Caki2 (cell line): ENCODE measurements around the gene ELFN1. TPM values are rescaled to one million over a fixed set of nuclear protein-coding genes. Genes with fewer than 3 reads are reported as not detected.

ENCODE experiments used
- DNase-seq: peaks from one replicate; pipeline ENCODE4 v3.0.0-alpha.2; 2015; ENCODE audit warnings: low read depth
- in situ Hi-C: cut with HindIII; loops from 2 replicates; pipeline ENCODE4 v1.10.0; 2016; ENCODE audit warnings: low sequenced_read_pairs, low pct_unique_long_range_greater_than_20kb, mixed read lengths
- total RNA-seq: library from RNA; depleted of rRNA; stranded (reverse); fragments of >200 nt; shearing (Covaris generic); gene quantifications from 2 replicates; pipeline ENCODE4 v1.2.3, GENCODE V29; 2014; ENCODE audit warnings: low replicate concordance

The ELFN1 gene
- total RNA-seq, 1 experiment from 2014 or later = not detected

GRCh38 chr7:1640376-1641172, 29.5 kb upstream of the ELFN1 start:
- in situ Hi-C loops = no loop called here
- DNase-seq = no peak

GRCh38 chr7:1641173-1641572, 28.9 kb upstream of the ELFN1 start:
- DNase-seq = no peak
- in situ Hi-C loops = no loop called here

- DNase-seq = no peak
- in situ Hi-C loops = no loop called here
These were observed 28.3 kb upstream of the ELFN1 start for GRCh38 chr7:1641661-1642260.

GRCh38 chr7:1642291-1642731, 27.8 kb upstream of the ELFN1 start:
- no peak for DNase-seq
- in situ Hi-C loops = no loop called here

- in situ Hi-C loops = no loop called here
- DNase-seq = no peak
These were observed 26.6 kb upstream of the ELFN1 start for GRCh38 chr7:1643270-1644092.

- DNase-seq = no peak
- in situ Hi-C loops = no loop called here
These were observed 25.6 kb upstream of the ELFN1 start for GRCh38 chr7:1644341-1645070.

GRCh38 chr7:1645071-1645409, 25.0 kb upstream of the ELFN1 start:
- no peak for DNase-seq
- in situ Hi-C loops = no loop called here

GRCh38 chr7:1645476-1645875, 24.6 kb upstream of the ELFN1 start:
- DNase-seq = no peak
- in situ Hi-C loops = no loop called here

- no peak for DNase-seq
- in situ Hi-C loops = no loop called here
These were observed 23.7 kb upstream of the ELFN1 start for GRCh38 chr7:1646391-1646790.

GRCh38 chr7:1646957-1647891, 22.9 kb upstream of the ELFN1 start:
- in situ Hi-C loops = no loop called here
- no peak for DNase-seq

- DNase-seq = no peak
- in situ Hi-C loops = no loop called here
These were observed 22.0 kb upstream of the ELFN1 start for GRCh38 chr7:1647961-1648672.

- no peak for DNase-seq
- in situ Hi-C loops = no loop called here
These were observed 20.2 kb upstream of the ELFN1 start for GRCh38 chr7:1649751-1650326.

GRCh38 chr7:1650363-1651030, 19.6 kb upstream of the ELFN1 start:
- DNase-seq = no peak
- in situ Hi-C loops = no loop called here

- no peak for DNase-seq
- in situ Hi-C loops = no loop called here
These were observed 19.0 kb upstream of the ELFN1 start for GRCh38 chr7:1651031-1651446.

GRCh38 chr7:1651891-1652290, 18.2 kb upstream of the ELFN1 start:
- in situ Hi-C loops = no loop called here
- DNase-seq = no peak

GRCh38 chr7:1653500-1653899, 16.6 kb upstream of the ELFN1 start:
- no peak for DNase-seq
- in situ Hi-C loops = no loop called here
